Thyroid gland (tissue), 4 donors: ENCODE results near the gene TMEM145. TPM values are rescaled to one million over a fixed set of nuclear protein-coding genes. Genes with fewer than 3 reads are reported as not detected.

ENCODE experiments used
- DNase-seq, 2 donors: peaks; one replicate each; pipeline ENCODE4 v3.0.0-alpha.2; 2019
- H3K27ac ChIP-seq, 3 donors: fragments of 200-600 bp; sonication (generic); 1 replicate in 2 of 3; 2 replicates in 1 of 3; pipeline ENCODE4 v1.5.1; 2016 to 2019; ENCODE audit warnings: mild to moderate bottlenecking in 1 of 3, moderate library complexity in 1 of 3
- H3K27me3 ChIP-seq: fragments of 200-600 bp; sonication (generic); one replicate; pipeline ENCODE4 v1.5.1; 2019
- H3K36me3 ChIP-seq, 2 donors: fragments of 200-600 bp; sonication (generic); one replicate each; pipeline ENCODE4 v1.5.1; 2016 to 2019
- H3K4me1 ChIP-seq, 2 donors: fragments of 200-600 bp; sonication (generic); one replicate each; pipeline ENCODE4 v1.5.1; 2017 to 2019
- H3K4me3 ChIP-seq, 3 donors: fragments of 200-600 bp; sonication (generic); replicated peaks in 1 of 3; 1 replicate in 2 of 3; 2 replicates in 1 of 3; pipeline ENCODE4 v1.5.1; 2016; ENCODE audit warnings: mild to moderate bottlenecking in 1 of 3
- H3K9me3 ChIP-seq: fragments of 200-600 bp; sonication (generic); one replicate; pipeline ENCODE4 v1.5.1; 2017
- POLR2A ChIP-seq, 2 donors: fragments of 450-650 bp; IDR thresholded peaks; one replicate each; pipeline ENCODE4 v1.6.1; 2017; ENCODE audit warnings: antibody characterized with exemption in 2 of 2, mild to moderate bottlenecking in 2 of 2, moderate library complexity in 1 of 2
- WGBS, 2 donors: methylation state at CpG; one replicate each; pipeline ENCODE4 v1.1.5; 2017; 5-methylcytosine and 5-hydroxymethylcytosine counted together
- intact Hi-C: fragments of 100-400 bp; cut with DNase I; formaldehyde crosslinking; loops from one replicate; pipeline ENCODE4 v1.15.1; 2023
- total RNA-seq, 4 donors: library from RNA; depleted of rRNA; stranded (reverse); fragments of >200 nt; gene quantifications; one replicate each; pipeline ENCODE4 v1.2.3, GENCODE V29; 2016
- TF ChIP-seq, protein P1 (sequence below), 6 experiments: fragments of 200-600 bp in 3 of 6; fragments of 450-650 bp in 3 of 6; sonication (generic) in 3 of 6; IDR thresholded peaks; one replicate each; pipeline ENCODE4 v1.5.1; 2016 to 2019; ENCODE audit warnings: antibody characterized with exemption in 6 of 6, mild to moderate bottlenecking in 2 of 6, inconsistent platforms in 1 of 6, moderate library complexity in 1 of 6

The TMEM145 gene
- total RNA-seq, 4 donors from 2014 or later, result 2.8 TPM; not detected in 3

DNA sequence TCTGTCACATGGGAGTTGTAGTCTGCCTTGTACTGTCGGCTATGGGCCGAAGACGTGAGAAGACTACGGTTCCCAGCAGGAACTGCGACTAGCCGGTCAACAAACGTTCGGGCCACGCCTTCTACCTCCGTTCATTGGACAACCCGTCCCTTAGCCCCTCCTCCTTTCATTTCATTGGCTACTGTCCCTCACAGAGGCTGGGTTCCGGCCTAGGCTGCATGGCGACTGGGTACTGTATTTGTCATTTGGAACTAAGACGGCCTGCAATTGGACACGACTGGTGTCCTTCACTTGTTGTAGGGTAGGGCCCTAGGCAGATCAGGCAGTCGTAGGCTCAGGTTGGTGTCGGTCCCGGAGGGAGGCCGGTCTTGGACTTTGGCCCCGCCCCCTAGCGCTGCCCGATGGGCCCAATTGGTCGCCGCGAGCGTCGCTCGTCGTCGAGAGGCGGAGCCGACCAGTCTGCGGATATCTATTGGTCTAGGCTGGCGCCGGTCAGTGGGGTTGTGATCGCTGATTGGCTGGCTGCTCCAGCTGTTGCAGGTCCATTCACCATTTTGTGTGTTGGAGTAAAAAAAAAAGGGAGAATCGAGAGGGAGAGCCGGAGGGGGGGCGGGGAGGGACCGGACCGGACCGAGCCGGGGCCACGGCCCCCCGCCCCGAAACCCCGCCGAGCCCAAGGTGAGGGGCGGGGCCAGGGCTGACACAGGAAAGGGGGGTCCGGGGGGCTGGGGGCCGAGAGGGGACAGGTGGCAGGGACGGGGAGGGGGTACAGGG, 44.2 kb upstream of the TMEM145 start, which contains the start of gene CIC:
CIC (plus strand) TSS at position 549 of the 774 bp plus-strand sequence. CDS start 2,532 bp downstream, outside the sequence.
- no peaks in the 10 kb centered on the region for H3K27me3 ChIP-seq
- TF ChIP-seq POLR2A (IDR thresholded peaks at IDR 0.05), result peak in 1 of 2 donors; percentile 13
- TF ChIP-seq, protein P1, sequence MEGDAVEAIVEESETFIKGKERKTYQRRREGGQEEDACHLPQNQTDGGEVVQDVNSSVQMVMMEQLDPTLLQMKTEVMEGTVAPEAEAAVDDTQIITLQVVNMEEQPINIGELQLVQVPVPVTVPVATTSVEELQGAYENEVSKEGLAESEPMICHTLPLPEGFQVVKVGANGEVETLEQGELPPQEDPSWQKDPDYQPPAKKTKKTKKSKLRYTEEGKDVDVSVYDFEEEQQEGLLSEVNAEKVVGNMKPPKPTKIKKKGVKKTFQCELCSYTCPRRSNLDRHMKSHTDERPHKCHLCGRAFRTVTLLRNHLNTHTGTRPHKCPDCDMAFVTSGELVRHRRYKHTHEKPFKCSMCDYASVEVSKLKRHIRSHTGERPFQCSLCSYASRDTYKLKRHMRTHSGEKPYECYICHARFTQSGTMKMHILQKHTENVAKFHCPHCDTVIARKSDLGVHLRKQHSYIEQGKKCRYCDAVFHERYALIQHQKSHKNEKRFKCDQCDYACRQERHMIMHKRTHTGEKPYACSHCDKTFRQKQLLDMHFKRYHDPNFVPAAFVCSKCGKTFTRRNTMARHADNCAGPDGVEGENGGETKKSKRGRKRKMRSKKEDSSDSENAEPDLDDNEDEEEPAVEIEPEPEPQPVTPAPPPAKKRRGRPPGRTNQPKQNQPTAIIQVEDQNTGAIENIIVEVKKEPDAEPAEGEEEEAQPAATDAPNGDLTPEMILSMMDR (IDR thresholded peaks at IDR 0.05), result no peak
- no peaks in the 10 kb centered on the region for H3K9me3 ChIP-seq
- peak within 1 kb of the TSS; percentile 45 to 66 (median 58) for H3K4me3 ChIP-seq
- DNase-seq, result peak; percentile 100
- intact Hi-C loops, result no loop called here
- peaks cover 19% of the 10 kb centered on the region in 2 donors for H3K36me3 ChIP-seq
- H3K27ac ChIP-seq, result peak within 1 kb of the TSS; percentile 96 to 100 (median 99)
- 1 to 2% methylated on average over 40 to 48 of the region's 52 CpGs for WGBS, 2 donors
- H3K4me1 ChIP-seq, result peaks cover 20 to 29% of the 10 kb centered on the region in 2 donors

DNA sequence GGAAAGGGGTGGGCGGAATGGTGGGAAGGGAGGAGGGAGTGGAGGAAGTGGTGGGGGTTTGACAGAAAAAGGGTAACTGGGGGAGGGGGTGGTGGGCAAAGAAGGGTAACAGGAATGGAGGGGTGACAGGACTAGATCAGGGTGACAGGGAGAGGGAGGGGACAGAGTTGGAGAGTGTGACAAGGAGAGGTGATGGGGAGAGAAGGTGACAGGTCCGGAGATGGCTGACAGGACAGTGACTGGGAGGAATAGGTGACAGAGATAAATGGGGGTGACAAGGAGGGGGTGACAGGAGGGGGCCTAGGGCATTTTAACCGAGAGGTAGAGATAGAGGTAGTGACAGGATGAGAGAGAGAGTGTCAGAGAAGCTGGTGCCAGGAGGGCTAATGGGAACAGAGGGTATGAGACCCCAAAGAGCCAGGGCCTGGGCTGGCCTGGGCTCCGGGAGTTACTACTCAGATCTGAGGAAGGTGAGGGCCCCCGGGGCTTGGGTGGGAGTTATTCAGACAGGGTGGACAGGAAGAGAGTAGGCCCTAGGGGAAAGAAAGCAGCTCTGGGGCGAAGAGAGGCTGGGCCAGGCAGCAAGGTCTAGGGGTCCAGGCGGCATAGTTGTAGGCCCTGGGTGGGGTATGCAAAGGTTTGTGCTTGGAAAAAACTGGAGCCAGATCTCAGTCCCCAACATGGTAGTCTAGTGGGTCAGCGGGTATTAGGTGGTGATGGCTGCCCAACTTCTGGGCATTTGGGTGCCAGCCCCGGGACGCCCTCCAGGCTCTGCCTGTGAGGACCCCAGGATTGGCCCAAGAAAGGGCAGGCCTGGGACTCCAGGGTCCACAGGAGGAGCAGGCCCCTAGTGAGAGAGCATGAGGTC, 43.4 kb upstream of the TMEM145 start:
- no peak for TF ChIP-seq POLR2A (IDR thresholded peaks at IDR 0.05)
- TF ChIP-seq, protein P1 (IDR thresholded peaks at IDR 0.05), result no peak
- peaks cover 20 to 29% of the 10 kb centered on the region in 2 donors for H3K4me1 ChIP-seq
- DNase-seq, result no peak

DNA sequence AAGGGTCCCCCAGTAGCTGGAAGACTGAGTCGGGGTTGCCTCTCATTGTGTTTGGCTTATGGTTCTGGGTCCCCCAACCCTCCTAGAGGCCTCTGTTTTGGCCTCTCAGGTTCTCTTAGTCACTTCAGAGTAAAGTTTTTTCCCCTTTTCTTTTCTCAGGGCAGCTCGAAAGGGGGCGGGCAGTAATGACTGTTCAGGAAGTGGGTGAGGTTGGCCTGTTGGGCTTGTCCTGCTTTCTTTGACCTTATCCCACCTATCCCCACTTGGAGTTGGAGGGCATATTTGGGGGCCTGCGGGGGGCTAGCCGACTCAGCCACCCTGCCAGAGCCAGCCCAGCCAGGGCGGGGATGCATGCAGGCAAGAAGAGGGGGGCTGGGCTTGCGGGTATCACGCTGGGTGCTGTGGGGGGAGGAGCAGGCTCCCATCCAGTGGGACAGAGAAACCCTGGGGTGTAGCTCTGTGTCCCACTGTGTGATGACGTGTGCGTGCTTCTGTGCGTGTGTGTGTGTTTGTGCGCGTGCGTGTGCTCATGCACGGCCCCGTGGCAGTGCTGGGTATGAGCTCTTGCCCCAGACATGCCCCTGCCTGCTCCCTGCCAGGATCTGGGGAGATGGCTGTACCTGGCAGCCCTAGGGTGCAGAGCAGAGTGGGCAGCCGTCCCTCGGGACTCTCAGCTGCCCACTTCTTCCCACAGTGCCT, 42.6 kb upstream of the TMEM145 start:
- no peaks in the 10 kb centered on the region for H3K9me3 ChIP-seq
- peak overlapping the region in 2 of 3 donors; percentile 49 to 58 for H3K4me3 ChIP-seq
- TF ChIP-seq POLR2A (IDR thresholded peaks at IDR 0.05), result peak in 1 of 2 donors; percentile 35
- TF ChIP-seq, protein P1 (IDR thresholded peaks at IDR 0.05), result no peak
- peak; percentile 59 to 62 for DNase-seq
- H3K4me1 ChIP-seq, result peaks cover 20 to 29% of the 10 kb centered on the region in 2 donors
- 9 to 10% methylated on average over 12 to 14 of the region's 18 CpGs for WGBS, 2 donors
- peak overlapping the region; percentile 73 to 94 (median 90) for H3K27ac ChIP-seq
- intact Hi-C loops, result no loop called here
- H3K27me3 ChIP-seq, result no peaks in the 10 kb centered on the region
- H3K36me3 ChIP-seq, result peaks cover 28 to 29% of the 10 kb centered on the region in 2 donors

More for the DNA sequence above, 43.4 kb upstream of the TMEM145 start:
- Histone ChIP-seq H3K4me3 (peak overlapping the region in 2 of 3 donors; percentile 49 to 58), H3K9me3 (no peaks in the 10 kb centered on the region), H3K27ac (peak overlapping the region; percentile 73 to 94 (median 90)), H3K36me3 (peaks cover 25 to 28% of the 10 kb centered on the region in 2 donors), H3K27me3 (no peaks in the 10 kb centered on the region)
- WGBS, 2 donors, result 32 to 38% methylated on average over 10 of the region's 10 CpGs
- intact Hi-C loops, result no loop called here

DNA sequence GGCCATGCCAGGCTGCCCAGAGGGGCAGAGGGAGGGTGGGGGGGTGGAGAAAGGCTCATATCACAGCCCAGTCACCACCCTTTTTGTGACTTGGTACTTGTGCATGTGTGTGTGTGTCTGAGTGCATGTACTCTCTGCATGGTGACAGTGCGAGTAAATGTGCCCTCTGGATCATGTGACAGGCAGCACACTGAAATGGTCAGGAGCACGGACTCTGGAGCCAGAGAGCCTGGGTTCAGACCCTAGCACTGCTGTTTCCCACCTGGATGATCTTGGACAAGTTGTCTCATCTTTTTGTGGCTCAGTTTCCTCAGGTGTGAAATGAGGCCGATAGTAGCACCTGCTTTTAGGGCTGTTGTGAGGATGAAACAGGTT, 42.1 kb upstream of the TMEM145 start:
- H3K9me3 ChIP-seq, result no peaks in the 10 kb centered on the region
- TF ChIP-seq, protein P1 (IDR thresholded peaks at IDR 0.05), result no peak
- no peak for TF ChIP-seq POLR2A (IDR thresholded peaks at IDR 0.05)
- 42 to 49% methylated on average over 3 of the region's 3 CpGs for WGBS, 2 donors
- peak; percentile 43 to 44 for DNase-seq
- peak overlapping the region in 1 of 3 donors; percentile 49 for H3K4me3 ChIP-seq
- H3K27ac ChIP-seq, result peak overlapping the region in 2 of 3 donors; percentile 73 to 90
- peaks cover 28 to 29% of the 10 kb centered on the region in 2 donors for H3K36me3 ChIP-seq
- H3K27me3 ChIP-seq, result no peaks in the 10 kb centered on the region
- intact Hi-C loops, result no loop called here
- H3K4me1 ChIP-seq, result peaks cover 20 to 29% of the 10 kb centered on the region in 2 donors
